Gastroesophageal sphincter (tissue), 4 donors: ENCODE data around the gene NAP1L4. TPM values are rescaled to one million over a fixed set of nuclear protein-coding genes. Genes with fewer than 3 reads are reported as not detected.

Experiments used
- ATAC-seq: fragments of 150-250 bp; one replicate; pipeline ENCODE4 v1.9.1; 2016; ENCODE audit warnings: mild to moderate bottlenecking, moderate library complexity
- H3K27ac ChIP-seq, 4 donors: fragments of 200-600 bp; sonication (generic) in 3 of 4; 1 replicate in 3 of 4; 2 replicates in 1 of 4; pipeline ENCODE4 v1.5.1; 2016 to 2019
- H3K27me3 ChIP-seq: fragments of 200-600 bp; sonication (generic); one replicate; pipeline ENCODE4 v1.5.1; 2019
- H3K36me3 ChIP-seq, 2 donors: fragments of 200-600 bp; sonication (generic); one replicate each; pipeline ENCODE4 v1.5.1; 2019; ENCODE audit warnings: control low read depth in 1 of 2
- H3K4me1 ChIP-seq, 3 donors: fragments of 200-600 bp; sonication (generic); 1 replicate in 2 of 3; 2 replicates in 1 of 3; pipeline ENCODE4 v1.5.1; 2016 to 2019; ENCODE audit warnings: control low read depth in 2 of 3
- H3K4me3 ChIP-seq, 2 donors: fragments of 200-600 bp; sonication (generic); one replicate each; pipeline ENCODE4 v1.5.1; 2019; ENCODE audit warnings: mild to moderate bottlenecking in 1 of 2, moderate library complexity in 1 of 2
- H3K9me3 ChIP-seq, 3 donors: fragments of 200-600 bp; sonication (generic); one replicate each; pipeline ENCODE4 v1.5.1; 2017 to 2019; ENCODE audit warnings: control low read depth in 2 of 3
- EP300 ChIP-seq: sonication (generic); formaldehyde crosslinking; IDR thresholded peaks from one replicate; pipeline ENCODE4 v1.6.1; 2017; ENCODE audit warnings: antibody characterized with exemption, mild to moderate bottlenecking
- POLR2A ChIP-seq, 2 donors: fragments of 450-650 bp; IDR thresholded peaks; one replicate each; pipeline ENCODE4 v1.6.1; 2017; ENCODE audit warnings: antibody characterized with exemption in 2 of 2, mild to moderate bottlenecking in 2 of 2, moderate library complexity in 1 of 2
- POLR2AphosphoS5 ChIP-seq: sonication (generic); formaldehyde crosslinking; IDR thresholded peaks from one replicate; pipeline ENCODE4 v1.6.1; 2017; ENCODE audit warnings: antibody characterized with exemption
- WGBS, 2 donors: methylation state at CpG; one replicate each; pipeline ENCODE4 v1.1.5; 2018; ENCODE audit warnings: low coverage in 1 of 2; 5-methylcytosine and 5-hydroxymethylcytosine counted together
- total RNA-seq, 4 donors: library from RNA; depleted of rRNA; stranded (reverse); fragments of >200 nt; gene quantifications; one replicate each; pipeline ENCODE4 v1.1.0, GENCODE V29; 2016
- TF ChIP-seq, protein P1 (sequence below), 4 experiments: fragments of 200-600 bp in 2 of 4; fragments of 450-650 bp in 2 of 4; sonication (generic) in 1 of 4; IDR thresholded peaks; one replicate each; pipeline ENCODE4 v1.5.1; 2017 to 2019; ENCODE audit warnings: antibody characterized with exemption in 4 of 4, mild to moderate bottlenecking in 2 of 4, moderate library complexity in 2 of 4

Gene NAP1L4
- total RNA-seq, 4 donors from 2014 or later: 107 to 175 (median 137) TPM

DNA sequence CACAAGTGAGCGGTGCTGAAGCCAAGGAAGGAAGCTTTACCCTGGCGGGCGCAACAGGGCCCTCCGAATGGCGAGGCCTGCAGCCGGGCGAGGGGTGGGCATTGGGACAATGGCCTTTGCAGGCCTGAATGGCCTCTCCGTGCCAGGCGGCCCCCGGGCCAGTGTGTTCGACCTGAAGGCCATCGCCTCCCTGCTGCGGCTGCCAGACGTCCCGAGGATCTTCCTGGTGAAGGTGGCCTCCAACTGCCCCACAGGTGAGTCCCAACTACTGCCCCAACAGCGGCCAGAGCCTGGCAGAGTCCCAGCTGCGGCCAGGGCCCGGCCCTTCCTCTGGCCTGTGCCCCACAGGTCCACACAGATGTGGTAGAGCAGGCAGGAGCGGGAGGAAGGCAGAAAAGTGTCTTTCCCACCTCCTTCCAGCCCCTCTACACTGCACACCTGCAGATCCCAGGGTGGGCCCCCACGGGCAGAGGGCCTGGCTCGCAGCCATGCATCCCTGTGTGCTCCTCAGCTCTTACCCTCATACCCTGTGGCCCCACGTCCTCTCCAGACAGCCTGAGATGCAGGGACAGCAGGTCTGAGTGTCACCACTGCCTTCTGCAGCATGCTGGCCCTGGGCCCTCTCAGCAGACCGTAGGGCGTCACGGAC is 74.2 kb downstream of the NAP1L4 start:
- Histone ChIP-seq H3K27ac (no peak overlapping the region), H3K4me1 (no peaks in the 10 kb centered on the region), H3K27me3 (no peaks in the 10 kb centered on the region), H3K4me3 (no peak overlapping the region), H3K9me3 (no peaks in the 10 kb centered on the region), H3K36me3 (no peaks in the 10 kb centered on the region)
- no peak for TF ChIP-seq POLR2AphosphoS5
- no peak for ATAC-seq
- 71% methylated on average over 3 of the region's 25 CpGs; no CpG with 5 or more reads in 1 of the 2 donors for WGBS, 2 donors

DNA sequence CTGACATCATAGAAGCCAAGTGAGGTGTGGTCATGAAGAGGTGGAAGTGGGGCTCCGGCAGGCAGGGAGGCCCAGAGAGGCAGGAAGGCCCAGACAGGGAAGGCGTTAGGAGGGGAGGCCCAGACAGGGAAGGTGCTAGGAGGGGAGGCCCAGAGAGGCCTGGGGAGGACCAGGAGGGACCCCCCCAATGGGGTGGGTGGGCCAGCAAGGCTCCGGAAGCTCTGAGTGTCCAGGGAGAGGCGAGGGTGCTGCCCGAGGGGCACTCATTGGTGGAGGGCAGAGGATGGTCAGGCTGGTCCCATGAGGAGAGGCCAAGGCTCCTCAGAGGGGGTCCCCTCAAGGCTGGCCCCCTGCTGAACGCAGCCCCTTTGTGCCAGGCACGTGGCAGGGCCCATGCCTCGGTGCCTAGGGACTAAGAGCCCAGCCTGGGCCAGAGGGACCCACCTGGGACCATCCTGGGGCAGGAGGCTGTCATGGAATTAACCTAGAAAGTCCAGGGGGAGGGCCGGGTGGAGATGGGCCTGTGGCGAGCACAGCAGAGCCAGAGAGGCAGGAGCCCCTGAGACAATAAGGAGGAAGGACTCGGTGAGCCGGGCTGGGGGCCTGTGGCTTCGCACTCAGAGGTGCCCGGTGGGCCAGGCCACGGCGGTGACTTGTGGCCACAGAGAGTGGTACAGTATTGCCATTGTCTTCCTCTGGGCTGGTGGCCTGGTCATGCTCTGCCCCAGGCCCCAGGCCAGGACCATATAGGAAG is 75.1 kb downstream of the NAP1L4 start:
- 79 to 92% methylated on average over 3 to 4 of the region's 16 CpGs for WGBS, 2 donors
- Histone ChIP-seq H3K36me3 (no peaks in the 10 kb centered on the region), H3K4me3 (no peak overlapping the region), H3K9me3 (no peaks in the 10 kb centered on the region), H3K27me3 (no peaks in the 10 kb centered on the region), H3K4me1 (no peaks in the 10 kb centered on the region), H3K27ac (no peak overlapping the region)
- ATAC-seq: no peak
- TF ChIP-seq POLR2AphosphoS5: no peak
- TF ChIP-seq, protein P1, sequence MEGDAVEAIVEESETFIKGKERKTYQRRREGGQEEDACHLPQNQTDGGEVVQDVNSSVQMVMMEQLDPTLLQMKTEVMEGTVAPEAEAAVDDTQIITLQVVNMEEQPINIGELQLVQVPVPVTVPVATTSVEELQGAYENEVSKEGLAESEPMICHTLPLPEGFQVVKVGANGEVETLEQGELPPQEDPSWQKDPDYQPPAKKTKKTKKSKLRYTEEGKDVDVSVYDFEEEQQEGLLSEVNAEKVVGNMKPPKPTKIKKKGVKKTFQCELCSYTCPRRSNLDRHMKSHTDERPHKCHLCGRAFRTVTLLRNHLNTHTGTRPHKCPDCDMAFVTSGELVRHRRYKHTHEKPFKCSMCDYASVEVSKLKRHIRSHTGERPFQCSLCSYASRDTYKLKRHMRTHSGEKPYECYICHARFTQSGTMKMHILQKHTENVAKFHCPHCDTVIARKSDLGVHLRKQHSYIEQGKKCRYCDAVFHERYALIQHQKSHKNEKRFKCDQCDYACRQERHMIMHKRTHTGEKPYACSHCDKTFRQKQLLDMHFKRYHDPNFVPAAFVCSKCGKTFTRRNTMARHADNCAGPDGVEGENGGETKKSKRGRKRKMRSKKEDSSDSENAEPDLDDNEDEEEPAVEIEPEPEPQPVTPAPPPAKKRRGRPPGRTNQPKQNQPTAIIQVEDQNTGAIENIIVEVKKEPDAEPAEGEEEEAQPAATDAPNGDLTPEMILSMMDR (IDR thresholded peaks at IDR 0.05): no peak
- no peak for TF ChIP-seq EP300
- no peak for TF ChIP-seq POLR2A (IDR thresholded peaks at IDR 0.05)

- no peaks in the 10 kb centered on the region for H3K9me3 ChIP-seq
- no peaks in the 10 kb centered on the region for H3K27me3 ChIP-seq
- H3K36me3 ChIP-seq: no peaks in the 10 kb centered on the region
- 92% methylated on average over 5 of the region's 20 CpGs; no CpG with 5 or more reads in 1 of the 2 donors for WGBS, 2 donors
- H3K4me1 ChIP-seq: no peaks in the 10 kb centered on the region
- ATAC-seq: no peak
- TF ChIP-seq POLR2A (IDR thresholded peaks at IDR 0.05): no peak
- H3K27ac ChIP-seq: no peak overlapping the region
- H3K4me3 ChIP-seq: no peak overlapping the region
These were observed 75.8 kb downstream of the NAP1L4 start for GRCh38 chr11:2916114-2916891.

DNA sequence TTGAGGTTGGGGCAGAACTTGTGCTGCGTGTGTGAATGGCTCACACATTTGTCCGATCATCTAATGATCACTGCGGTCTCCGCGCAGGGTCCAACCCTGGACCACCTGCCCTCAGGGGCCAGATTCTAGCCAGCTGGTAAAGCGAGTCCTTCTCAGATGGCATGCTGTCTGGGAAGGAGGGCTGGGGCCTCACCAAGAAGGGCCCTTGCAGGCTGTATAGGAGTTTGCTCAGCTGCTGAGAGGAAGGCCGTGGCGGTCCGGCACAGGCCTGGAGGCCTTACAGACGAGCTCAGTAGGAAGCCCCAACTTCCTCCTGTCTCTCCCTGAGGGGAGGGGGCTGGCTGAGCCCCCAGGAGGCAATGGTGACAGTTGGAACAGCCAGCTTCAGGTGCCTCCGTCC is 76.7 kb downstream of the NAP1L4 start:
- Histone ChIP-seq H3K27ac (no peak overlapping the region), H3K4me3 (no peak overlapping the region), H3K27me3 (no peaks in the 10 kb centered on the region), H3K4me1 (no peaks in the 10 kb centered on the region), H3K36me3 (no peaks in the 10 kb centered on the region), H3K9me3 (no peaks in the 10 kb centered on the region)
- no peak for TF ChIP-seq POLR2AphosphoS5
- TF ChIP-seq POLR2A (IDR thresholded peaks at IDR 0.05): no peak
- 70 to 100% methylated on average over 2 to 4 of the region's 11 CpGs for WGBS, 2 donors
- no peak for ATAC-seq

- Histone ChIP-seq H3K27me3 (peaks cover 4% of the 10 kb centered on the region), H3K4me1 (peaks cover 0 to 3% (median 0%) of the 10 kb centered on the region in 3 donors), H3K4me3 (no peak overlapping the region), H3K36me3 (no peaks in the 10 kb centered on the region), H3K9me3 (no peaks in the 10 kb centered on the region), H3K27ac (no peak overlapping the region)
- TF ChIP-seq EP300 (no peak), POLR2AphosphoS5 (no peak), POLR2A (IDR thresholded peaks at IDR 0.05) (no peak)
- TF ChIP-seq, protein P1 (IDR thresholded peaks at IDR 0.05): no peak
- WGBS, 2 donors: 73% methylated on average over 3 of the region's 18 CpGs; no CpG with 5 or more reads in 1 of the 2 donors
- ATAC-seq: no peak
These were observed 77.5 kb downstream of the NAP1L4 start for GRCh38 chr11:2914455-2915195.

- H3K36me3 ChIP-seq: no peaks in the 10 kb centered on the region
- no peak overlapping the region for H3K4me3 ChIP-seq
- peaks cover 0 to 11% (median 7%) of the 10 kb centered on the region in 3 donors for H3K4me1 ChIP-seq
- TF ChIP-seq, protein P1 (IDR thresholded peaks at IDR 0.05): no peak
- ATAC-seq: no peak
- peaks cover 13% of the 10 kb centered on the region for H3K27me3 ChIP-seq
- WGBS, 2 donors: 37 to 100% methylated on average over 1 to 2 of the region's 9 CpGs
- H3K27ac ChIP-seq: no peak overlapping the region
- no peaks in the 10 kb centered on the region for H3K9me3 ChIP-seq
These were observed 78.4 kb downstream of the NAP1L4 start for GRCh38 chr11:2913776-2914175.
